ENCODE data around the gene FAM107B. TPM values are rescaled to one million over a fixed set of nuclear protein-coding genes. Genes with fewer than 3 reads are reported as not detected.
A peak's percentile ranks its signal among the peaks of the same experiment; 100 is the strongest.

Gene FAM107B
- total RNA-seq, 1 experiment from 2014 or later = 14.3 TPM

DNA sequence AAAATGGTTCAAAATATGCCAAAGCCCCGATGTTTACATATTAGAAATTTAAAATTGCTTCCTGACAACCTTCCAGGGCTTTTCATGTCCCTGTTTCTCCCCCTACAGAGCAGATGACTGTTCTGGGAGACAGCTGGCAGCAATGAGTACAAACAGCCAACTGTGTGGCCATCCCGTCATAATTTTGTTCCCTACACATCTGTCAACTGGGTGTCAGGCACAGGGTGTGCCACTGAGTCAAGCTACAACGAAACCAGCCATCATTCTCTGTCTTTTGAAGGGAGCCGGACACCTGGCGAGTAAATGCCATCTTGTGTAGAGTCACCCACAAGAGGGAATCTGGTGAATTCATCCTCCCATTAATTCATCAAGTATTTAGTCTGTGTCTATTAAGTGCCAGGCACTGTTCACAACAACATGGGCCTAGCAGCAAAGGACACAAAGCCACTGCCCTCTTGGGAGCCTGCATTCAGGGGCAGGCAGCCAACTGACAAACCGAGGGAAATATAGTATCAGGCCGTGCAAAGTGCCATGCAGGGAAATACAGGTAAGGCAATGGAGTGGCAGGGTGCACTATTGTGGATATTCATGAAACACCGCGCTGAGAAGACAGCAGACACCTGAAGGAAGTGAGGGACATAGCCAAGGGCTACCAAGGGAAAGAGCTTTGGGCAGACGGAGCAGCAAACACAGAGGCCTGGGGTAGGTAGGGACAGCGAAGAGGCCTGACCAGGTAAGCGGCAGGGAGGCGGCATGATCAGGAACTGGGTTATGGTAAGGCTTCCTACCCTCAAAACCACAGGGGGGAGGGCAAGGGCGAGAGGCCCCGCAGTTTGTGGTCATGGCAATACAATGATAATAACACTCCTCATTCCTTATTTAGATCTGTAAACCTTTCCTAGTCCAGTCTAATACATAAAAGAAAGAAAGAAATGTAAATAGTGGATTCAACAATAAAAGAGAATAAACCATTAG is 213.6 kb downstream of the FAM107B start:
- no peak for DNase-seq (ENCODE audit: low read depth)

DNA sequence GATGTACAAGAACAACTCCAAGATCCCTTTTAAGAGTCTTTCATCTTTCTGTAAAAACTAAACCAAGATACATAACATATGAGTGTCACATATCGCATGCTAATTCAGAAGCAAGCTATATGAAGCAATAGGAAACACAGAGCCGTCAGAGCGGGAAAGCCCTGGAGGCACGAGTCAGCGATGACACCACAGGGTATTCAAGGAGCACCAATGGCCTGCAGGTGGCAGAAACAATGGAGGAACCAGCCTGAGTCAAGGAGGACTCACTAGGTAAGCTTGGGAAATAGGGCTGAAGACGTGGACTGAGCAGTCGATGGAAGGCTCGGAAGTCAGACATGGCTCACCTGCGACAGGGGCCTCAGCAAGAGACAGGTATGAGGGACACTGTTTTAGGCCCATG is 214.4 kb downstream of the FAM107B start:
- peak; percentile 63 for DNase-seq (ENCODE audit: low read depth)

DNA sequence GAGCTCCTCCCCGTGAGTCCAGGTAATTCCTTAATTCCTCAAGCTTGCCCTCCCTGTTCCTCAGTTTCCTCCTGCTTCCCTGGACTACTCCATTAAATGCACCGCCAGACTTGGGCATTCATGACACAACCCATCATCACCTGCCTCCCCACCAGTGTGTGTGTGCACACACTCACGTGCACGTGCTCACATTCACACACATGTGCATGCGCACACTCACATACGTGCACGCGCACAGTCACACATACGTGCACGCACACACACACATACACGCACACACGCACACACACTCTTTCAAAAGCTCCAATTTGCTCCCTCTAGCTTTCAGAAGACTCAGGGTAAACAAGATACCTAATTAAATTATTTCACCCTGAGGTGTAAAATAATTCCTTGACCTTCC is 216.7 kb downstream of the FAM107B start:
- DNase-seq (ENCODE audit: low read depth) = no peak

DNA sequence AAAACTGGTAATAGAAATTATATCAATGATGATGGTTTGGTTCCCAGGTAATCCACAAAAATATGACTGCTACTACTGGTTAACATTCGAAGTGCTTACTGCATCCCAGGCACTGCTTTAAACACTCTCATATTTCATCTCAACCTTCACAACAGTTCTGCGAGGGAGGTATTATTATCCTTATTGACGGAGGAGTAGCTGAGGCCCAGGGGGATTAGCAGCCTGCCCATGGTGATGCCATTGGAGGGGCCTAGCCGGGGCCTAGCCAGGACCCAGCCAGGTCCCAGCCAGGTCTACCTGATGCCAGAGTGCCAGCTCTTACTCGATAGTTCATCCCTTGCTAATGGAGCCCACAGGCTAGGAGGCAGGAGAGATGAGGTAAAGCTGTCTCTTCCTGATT is 217.1 kb downstream of the FAM107B start:
- no peak for DNase-seq (ENCODE audit: low read depth)

DNA sequence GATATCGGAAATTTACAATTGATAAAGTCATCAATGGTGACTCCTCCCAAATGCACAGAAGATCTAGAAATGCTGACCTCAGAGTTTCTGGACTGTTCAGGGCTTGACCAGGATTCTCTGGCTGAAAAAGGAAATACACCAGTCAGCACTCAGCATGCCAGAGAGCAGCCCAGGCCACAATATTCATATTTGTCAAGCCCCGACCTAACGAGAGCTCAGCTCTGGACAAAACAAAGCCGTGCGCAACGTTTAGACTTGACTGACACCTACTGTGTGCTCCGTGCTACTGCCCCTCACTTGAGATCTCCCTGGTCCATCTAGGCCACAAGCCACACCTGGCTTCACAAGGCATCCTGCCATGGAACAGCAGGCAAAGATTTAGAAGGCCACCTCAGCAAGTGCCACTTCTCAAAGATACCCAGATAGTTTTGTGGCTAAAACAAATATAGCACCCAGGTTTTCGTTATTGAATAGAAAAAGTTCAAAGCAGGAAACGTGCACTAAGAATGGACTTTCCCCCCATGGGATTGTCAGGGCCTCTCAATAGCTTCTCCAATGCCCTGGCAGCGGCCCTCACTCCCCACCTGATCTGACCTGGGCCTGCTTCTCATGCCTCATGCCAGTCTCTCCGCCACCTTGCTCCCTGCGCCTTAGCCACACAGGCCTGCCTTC is 218.3 kb downstream of the FAM107B start:
- DNase-seq (ENCODE audit: low read depth) = no peak

DNA sequence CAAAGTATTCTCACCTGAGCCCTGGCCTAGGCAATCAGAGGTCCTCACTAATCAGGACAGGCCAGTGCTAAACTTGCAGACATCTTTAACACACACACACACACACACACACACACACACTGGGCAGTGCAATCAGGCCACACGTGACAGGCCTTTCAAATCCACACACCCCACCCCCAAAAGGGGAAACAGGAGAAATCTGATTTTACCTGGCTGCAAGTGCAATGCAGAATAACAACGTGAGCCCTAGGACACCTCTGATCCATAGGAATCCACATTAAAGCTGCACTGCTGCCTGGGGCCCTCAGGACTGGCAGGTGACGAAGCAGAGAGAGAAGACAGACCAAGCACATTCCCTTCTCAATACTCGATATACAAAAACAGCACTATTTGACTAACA is 218.9 kb downstream of the FAM107B start:
- DNase-seq (ENCODE audit: low read depth) = no peak

DNA sequence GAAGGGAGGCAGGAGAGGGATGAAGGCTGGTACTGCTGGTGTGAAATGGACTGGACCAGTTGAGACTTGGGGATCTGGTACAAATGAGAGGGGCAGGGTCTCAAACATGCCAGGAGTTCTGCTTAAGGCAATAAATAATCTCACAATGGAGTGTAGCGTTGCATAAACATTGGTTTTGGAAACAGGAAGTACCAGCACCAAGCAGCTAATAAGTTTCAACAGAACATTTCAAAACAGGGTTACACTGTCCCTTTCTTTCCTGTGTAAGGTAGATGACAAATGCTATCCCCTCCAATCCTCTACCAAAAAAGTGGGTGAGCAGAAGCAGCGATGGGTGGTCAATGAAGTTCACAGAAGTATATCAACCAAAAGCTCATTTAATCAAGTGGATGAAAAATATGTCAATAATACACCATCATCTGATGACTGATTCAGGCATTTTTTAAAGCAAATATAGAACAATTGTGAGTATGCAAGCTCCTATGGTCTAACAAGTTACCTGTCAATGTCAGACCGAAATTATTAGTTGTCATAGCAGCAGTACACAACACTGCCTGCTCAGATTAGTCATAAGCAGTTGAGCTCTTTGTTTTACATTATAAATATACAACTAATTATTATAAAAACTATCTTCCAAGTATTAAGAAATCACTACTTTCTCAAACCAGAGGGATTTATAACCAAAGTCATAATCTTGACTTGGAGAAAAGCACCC is 220.0 kb downstream of the FAM107B start:
- DNase-seq (ENCODE audit: low read depth) = no peak

DNA sequence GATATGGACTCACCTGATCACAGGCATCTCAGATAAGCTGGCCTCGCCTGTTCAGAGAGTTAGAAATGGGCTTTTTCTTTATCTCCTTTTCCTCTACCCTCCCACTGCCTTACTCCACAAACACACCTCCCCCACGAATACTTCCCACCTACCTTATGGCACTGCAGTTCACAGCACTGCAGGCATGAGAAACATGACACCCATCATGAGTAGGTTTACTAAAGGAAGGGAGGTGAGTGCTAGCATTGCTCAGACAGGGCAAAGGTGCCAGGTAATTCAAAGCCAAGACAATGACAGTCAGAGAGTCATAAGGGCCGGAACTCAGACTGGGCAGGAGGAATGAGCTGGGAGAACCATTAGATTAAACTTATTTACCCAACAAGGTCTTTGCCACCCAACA is 220.6 kb downstream of the FAM107B start:
- DNase-seq (ENCODE audit: low read depth) = no peak

DNA sequence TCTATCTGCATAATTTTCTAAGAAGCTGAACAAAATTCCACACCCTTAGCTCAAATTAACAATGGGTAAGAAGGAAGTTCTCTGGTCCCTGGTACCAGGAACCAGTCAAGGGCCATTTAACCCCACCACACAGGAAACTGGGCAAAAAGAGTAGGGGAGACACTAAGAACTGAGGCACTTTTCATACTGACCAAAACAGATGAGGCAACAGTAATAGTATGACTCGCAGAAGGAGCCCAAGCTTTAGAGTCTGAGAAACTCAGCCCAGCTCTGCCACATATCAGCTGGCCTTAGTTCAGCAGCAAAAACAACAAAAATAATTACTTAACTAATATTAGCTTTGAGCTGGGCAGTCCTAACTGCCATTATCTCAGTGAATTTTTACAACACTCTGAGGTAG is 221.2 kb downstream of the FAM107B start:
- DNase-seq (ENCODE audit: low read depth) = no peak

DNA sequence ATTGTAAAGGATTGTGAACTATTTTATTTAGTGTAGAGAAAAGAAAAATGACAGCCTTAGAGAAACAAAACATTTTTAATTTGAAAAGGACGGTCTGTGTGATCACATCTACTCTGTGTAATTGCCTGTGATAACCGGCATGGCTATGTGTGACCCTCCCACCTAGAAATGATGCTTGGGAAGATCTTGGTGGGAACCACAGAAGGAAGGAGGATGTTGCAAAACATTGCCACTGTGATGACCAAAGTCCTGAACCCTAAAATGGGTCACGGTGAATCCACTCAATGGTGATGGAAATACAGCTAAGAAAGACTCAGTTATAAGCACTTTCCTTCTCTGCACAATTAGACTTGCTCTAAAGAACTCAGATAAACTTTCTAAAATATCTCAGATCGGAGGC is 222.7 kb downstream of the FAM107B start:
- DNase-seq (ENCODE audit: low read depth) = no peak

DNA sequence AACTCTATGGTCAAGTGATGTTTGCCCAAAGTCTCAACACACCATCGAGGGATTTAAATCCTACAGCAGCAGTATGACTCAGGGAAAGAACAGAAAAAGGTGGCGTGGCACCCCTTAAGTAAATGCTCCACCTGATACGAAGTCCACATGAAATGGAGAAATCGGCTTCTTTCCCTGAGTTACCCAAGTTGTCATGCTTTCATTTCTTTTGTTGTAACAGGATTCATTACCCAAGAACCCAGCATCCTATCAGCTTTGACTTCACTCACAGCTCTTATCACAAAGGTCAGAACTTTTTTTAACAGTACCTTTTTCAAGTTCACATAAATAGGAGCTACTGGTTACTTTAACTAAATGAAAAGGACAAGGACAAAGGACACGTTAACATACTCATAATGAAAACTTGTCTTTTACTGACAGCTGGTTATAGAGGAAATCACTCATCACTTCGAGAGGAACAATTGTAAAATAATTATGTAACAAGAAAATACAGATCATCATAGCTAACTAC is 224.2 kb downstream of the FAM107B start:
- DNase-seq (ENCODE audit: low read depth) = no peak

DNA sequence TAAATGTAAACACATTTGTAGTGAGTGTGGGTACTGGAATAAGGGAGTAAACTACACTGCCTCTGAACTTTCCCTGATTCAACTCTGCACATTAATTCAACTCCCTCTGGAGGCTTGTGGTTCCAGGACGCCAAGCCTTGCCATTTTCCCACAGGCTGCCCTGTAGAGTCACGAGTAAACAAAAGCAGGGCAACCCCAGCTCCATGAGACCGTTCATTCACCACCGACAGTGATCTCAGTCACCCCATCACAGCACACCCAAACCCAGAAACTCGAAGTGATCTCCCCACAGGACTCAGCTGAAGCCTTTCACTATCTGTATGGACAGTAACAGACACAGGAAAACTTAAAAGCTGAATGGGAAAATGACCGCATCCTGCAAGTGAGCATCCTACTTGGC is 225.2 kb downstream of the FAM107B start:
- no peak for DNase-seq (ENCODE audit: low read depth)

DNA sequence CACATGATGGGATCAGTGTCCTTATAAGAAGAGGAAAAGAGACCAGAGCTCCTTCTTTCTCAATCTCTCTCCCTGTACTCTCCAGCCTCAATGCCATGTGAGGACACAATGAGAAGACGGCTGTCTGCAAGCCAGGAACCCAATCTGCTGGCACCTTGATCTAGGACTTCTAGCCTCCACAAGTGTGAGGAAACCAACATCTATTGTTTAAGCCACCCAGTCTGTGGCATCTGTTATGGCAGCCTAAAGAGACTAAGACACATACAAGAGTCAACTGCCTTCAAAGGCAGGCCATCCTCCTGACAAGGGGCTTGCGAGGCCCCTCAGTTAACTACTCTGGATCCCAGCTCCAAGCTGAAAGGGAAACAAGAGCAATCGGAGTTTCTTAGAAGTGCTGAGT is 225.7 kb downstream of the FAM107B start:
- DNase-seq (ENCODE audit: low read depth) = no peak

DNA sequence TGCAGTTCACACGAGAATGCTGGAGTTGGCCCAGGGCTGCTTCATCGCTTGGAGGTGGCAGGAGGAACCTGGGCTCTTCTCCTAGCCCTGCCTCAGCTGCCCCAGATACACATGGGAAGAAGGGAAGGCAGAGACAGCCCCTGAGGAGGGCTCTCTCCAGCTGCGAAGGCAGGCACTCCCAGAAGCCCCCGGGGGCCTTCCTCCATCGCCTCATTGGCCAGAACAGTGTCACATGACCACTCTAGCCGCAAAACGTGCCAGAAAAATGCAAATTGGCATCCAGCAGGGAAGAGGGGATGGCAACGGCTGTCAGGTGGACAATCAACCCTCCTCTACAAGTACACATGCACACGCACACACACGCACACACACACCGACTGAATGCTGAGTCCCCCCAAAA is 226.2 kb downstream of the FAM107B start:
- DNase-seq (ENCODE audit: low read depth) = no peak

DNA sequence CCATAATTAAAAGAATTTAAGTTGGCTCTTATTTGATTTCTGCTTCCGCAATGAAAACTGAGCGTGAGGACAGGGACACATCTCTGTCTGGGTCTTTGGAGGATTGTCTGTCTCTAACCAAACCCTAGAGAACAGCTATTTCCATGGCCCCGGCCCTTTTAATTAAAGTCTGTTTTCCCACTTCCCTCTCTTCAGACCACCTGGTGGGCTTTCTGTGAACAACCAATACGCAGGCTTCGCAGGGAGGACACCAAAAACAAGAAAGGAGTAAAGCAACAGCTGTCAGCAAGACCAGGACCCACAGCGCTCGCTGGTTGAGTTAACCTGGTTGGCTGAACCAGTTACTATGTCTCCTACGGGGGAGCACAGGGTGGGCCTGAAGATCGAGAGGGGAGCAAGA is 226.9 kb downstream of the FAM107B start:
- DNase-seq (ENCODE audit: low read depth) = no peak

DNA sequence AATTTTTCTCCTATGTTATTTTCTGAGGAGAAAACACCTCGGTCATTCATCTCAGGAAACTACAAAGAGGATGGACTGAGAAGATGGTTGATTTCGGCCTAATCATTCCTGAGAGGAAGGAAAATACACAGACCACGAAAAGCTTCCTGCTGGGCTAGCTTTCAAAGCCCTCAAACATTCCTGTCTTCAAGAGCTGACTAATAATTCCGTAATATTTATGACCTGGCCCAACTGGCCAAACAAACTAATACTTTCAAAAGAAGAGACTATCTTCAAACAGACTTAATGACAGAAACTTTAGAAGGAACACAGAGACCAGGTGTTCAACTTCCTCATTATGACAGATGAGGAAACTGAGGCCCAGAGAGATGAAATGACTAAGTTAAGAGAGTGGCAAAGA is 228.9 kb downstream of the FAM107B start:
- DNase-seq (ENCODE audit: low read depth) = no peak

DNA sequence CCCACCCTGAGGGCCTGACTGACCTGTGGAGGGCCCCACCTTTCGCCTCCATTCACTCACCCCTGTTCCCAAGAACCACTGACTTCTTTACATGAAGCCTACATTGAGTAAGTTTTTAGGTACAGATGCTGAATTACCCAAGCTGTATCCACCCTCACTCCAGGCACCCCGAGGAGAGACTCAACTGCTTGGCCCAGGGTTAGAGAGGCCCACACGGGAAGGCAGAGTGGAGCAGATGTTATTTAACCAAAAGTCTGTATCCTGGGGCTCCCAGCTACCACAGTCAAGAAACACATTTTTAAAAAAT is 230.8 kb downstream of the FAM107B start:
- DNase-seq (ENCODE audit: low read depth) = no peak

DNA sequence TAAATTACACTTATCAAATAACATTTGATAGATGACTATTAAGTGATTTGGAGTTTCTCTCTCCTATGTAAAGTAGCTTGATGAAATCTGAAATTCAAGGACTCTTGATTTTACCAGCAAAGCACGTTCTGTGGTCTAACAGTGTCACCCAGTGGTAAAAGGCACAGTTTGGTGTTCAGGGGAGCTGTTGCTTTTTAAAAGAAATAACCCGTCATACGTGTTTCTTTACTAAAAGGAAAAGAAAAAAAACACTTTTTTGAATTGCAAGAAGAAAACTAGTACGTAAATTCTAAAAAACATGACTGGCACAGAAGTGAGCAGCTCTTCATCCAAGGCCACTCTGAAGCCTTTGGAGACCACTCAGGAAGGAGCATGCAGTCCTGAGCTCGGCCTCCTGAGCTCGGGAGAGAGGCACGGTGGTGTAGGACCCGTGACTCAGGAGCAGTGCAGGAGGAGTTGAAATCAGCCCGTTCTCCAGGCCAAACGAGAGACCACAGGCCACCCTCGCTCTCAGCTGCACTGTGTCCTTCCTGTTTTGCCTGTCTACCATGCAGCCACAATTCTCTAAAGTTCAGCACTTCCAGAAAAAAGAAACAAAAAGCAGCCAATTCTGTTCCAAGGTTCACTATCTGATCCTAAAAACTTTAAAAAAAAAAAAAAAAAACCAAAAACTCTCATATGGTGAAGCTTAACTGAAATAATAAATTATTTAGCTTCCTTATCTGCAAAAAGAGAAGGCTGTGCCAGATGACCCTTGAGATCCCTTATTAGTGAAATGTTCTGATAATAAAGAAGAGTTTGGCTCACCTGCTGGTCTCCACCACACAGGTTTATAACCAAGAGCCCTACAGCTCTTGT is 231.4 kb downstream of the FAM107B start:
- DNase-seq (ENCODE audit: low read depth) = no peak

DNA sequence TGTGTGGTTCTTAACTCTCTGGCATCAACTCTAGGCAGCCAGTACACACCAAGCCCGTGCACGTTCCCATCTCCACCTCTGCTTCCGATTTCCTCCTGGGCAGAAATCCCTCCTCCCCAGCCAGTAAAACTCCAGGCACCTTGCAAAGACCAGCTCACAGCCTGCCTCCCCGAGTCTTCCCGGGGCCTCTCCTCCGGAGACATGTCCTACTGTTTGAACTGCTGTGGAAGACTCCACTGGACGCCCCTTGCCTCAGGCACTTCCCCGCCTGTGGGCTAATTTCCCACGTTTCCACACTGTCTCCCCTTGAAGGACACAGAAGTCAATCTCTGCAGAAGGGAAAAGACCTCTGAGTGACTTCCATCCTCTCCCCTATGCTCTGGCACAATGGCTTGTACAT is 233.3 kb downstream of the FAM107B start:
- DNase-seq (ENCODE audit: low read depth) = no peak

DNA sequence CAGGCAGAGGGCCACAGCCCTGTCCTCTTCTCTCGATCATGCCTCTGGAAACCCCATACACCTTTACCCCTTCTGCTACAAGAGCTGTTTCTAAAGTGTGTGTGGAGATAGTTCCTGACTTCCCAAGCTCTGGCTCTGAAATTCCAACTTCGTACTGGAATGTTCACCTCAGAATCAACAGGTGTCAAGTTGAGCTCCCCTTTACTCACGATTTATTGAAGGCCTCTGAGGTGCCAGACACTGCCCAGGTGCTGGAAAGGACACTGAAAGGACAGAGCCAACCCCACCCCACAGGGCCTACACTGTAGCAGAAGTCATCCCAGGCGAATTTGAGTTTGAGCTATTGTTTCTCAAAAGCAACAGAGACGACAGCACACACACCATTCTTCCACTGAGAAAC is 234.1 kb downstream of the FAM107B start:
- no peak for DNase-seq (ENCODE audit: low read depth)

DNA sequence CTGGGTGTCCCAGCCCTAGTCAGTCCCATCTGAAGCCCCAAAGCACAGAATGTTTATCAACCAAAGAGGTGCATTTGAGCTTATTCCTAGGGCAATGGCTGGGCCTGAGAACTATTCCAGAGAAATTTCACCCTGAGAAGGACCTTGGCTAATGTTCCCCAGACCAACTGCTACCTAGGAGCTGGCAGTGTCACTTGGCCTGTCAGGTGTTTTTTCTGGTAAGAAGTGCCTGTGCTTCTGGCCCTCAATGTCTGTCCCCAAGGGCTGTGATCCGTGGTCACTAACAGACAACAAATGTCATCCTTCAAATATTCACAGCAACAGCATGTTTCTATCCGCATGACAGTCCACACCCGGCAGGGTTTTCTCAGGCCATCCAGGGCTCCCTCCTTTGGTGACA is 234.6 kb downstream of the FAM107B start:
- no peak for DNase-seq (ENCODE audit: low read depth)

DNA sequence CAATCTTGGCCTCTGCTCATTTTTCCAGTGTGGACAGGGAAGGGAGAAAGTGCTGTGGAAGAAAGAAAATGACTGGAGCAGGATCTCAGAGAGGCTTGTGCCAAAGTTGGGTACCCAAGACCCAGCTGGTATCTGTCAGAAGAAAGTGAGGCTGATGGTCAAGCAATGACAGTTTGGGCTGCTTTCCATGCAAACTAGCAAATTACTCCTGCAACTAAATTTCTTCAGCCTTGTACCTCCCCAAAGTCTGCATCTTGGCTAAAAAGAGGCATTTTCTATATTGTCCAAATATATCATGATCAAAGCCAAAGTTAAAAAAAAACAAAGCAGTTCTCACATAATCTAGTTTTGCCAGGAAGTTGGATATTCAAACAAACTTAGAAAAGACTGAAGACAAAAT is 235.5 kb downstream of the FAM107B start:
- no peak for DNase-seq (ENCODE audit: low read depth)
